ENCODE data around the gene CCDC148. TPM values are rescaled to one million over a fixed set of nuclear protein-coding genes. Genes with fewer than 3 reads are reported as not detected.

CCDC148 gene
- total and polyA plus RNA-seq, 4 donors: 0.02 to 0.42 (median 0.31) TPM

DNA sequence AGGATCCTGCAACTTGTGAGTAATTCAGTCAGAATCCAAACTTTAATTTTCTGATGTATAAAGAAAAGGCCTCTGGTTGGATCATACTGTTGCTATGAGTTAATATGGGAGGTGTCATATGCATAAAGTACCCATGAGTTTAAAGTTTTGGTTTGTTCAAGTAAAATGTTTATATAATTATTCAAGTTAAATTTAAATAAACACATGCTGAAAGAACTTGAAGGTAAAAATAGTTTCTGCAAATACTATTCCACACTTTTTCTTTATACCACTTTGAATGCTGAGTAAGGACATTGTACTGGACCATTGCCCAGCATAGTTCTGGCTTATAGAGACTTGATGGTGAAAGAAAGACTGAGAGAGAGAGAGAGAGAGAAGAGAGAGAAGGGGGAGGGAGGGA lies 30.9 kb upstream of the CCDC148 start:
- DNase-seq (ENCODE audit: low spot score): no peak

GRCh38 chr2:158486970-158487325 lies 30.4 kb upstream of the CCDC148 start:
- Histone ChIP-seq H3K4me1 (ENCODE audit: control insufficient read depth in 4 of 4, insufficient read depth in 4 of 4, low read length in 3 of 4) (peaks cover 0 to 5% (median 1%) of the 10 kb centered on the region in 4 donors), H3K4me3 (ENCODE audit: low read depth in 1 of 3, low read length in 3 of 3) (no peak overlapping the region), H3K27me3 (ENCODE audit: control insufficient read depth in 4 of 4, insufficient read depth in 4 of 4, low read length in 3 of 4) (no peaks in the 10 kb centered on the region), H3K9ac (ENCODE audit: low read depth in 1 of 2, low read length in 2 of 2) (no peak overlapping the region), H3K9me3 (ENCODE audit: control insufficient read depth in 4 of 4, low read length in 3 of 4) (no peaks in the 10 kb centered on the region), H3K27ac (ENCODE audit: low read depth in 1 of 2, low read length in 2 of 2) (no peak overlapping the region), H3K36me3 (ENCODE audit: control insufficient read depth in 4 of 4, insufficient read depth in 3 of 4, low read depth in 1 of 4, low read length in 3 of 4) (no peaks in the 10 kb centered on the region)
- no peak for DNase-seq (ENCODE audit: low spot score)
- 83% methylated on average over 5 of the region's 5 CpGs for WGBS
- TF ChIP-seq RAD21 (IDR thresholded peaks at IDR 0.05) (no peak), SP1 (IDR thresholded peaks at IDR 0.05) (no peak), HNF4A (conservative IDR thresholded peaks at IDR 0.05) (no peak)

More for the DNA sequence above, 30.9 kb upstream of the CCDC148 start:
- Histone ChIP-seq H3K27me3 (ENCODE audit: control insufficient read depth in 4 of 4, insufficient read depth in 4 of 4, low read length in 3 of 4) (no peaks in the 10 kb centered on the region), H3K36me3 (ENCODE audit: control insufficient read depth in 4 of 4, insufficient read depth in 3 of 4, low read depth in 1 of 4, low read length in 3 of 4) (no peaks in the 10 kb centered on the region), H3K9ac (ENCODE audit: low read depth in 1 of 2, low read length in 2 of 2) (no peak overlapping the region), H3K27ac (ENCODE audit: low read depth in 1 of 2, low read length in 2 of 2) (no peak overlapping the region), H3K4me3 (ENCODE audit: low read depth in 1 of 3, low read length in 3 of 3) (no peak overlapping the region), H3K9me3 (ENCODE audit: control insufficient read depth in 4 of 4, low read length in 3 of 4) (no peaks in the 10 kb centered on the region), H3K4me1 (ENCODE audit: control insufficient read depth in 4 of 4, insufficient read depth in 4 of 4, low read length in 3 of 4) (peaks cover 0 to 5% (median 1%) of the 10 kb centered on the region in 4 donors)
- TF ChIP-seq RAD21 (IDR thresholded peaks at IDR 0.05) (peak in 1 of 2 donors; percentile 19), ATF3 (IDR thresholded peaks at IDR 0.05) (no peak), YY1 (IDR thresholded peaks at IDR 0.05) (no peak)

DNA sequence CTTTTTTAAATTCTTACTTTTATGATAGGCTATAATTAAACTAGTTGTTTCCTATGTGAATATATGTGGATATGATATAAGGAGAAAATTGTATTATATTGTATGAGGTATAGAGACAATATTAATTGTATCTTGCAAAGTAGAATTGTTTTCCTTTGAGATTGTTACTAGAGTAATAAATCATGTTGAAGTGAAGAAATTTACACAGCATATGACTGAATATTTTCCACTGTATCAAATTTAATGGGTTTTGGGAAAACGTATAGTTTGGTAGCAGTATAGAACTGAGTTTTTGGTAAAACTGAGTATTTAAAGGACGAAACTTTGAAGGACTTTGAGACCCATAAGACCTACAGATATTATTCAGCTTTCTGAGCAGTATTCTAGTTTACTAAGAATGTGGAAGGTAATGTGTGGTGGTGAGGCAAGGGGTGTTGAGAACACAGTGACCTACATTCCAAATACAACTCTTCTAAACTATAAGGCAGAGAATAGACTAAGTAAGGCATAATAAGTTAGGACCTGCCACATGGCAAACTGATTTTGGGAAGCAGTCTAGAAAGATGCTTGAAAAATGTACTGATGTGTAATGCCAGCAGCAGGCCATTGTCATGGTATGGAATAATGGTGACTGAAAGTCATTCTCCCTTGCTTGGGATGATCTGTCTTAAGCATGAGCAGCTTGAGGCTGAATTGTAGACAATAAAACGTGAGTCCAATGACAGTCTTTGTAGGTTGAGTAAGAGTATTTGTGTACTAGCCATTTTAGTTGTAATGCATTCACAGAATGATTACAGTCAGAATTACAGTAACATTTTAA lies 29.8 kb upstream of the CCDC148 start:
- TF ChIP-seq, protein P1, sequence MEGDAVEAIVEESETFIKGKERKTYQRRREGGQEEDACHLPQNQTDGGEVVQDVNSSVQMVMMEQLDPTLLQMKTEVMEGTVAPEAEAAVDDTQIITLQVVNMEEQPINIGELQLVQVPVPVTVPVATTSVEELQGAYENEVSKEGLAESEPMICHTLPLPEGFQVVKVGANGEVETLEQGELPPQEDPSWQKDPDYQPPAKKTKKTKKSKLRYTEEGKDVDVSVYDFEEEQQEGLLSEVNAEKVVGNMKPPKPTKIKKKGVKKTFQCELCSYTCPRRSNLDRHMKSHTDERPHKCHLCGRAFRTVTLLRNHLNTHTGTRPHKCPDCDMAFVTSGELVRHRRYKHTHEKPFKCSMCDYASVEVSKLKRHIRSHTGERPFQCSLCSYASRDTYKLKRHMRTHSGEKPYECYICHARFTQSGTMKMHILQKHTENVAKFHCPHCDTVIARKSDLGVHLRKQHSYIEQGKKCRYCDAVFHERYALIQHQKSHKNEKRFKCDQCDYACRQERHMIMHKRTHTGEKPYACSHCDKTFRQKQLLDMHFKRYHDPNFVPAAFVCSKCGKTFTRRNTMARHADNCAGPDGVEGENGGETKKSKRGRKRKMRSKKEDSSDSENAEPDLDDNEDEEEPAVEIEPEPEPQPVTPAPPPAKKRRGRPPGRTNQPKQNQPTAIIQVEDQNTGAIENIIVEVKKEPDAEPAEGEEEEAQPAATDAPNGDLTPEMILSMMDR (IDR thresholded peaks at IDR 0.05; ENCODE audit: low read depth, low read length, missing input control): no peak
- TF ChIP-seq ZBTB33 (IDR thresholded peaks at IDR 0.05) (no peak), SP1 (IDR thresholded peaks at IDR 0.05) (no peak), RXRA (IDR thresholded peaks at IDR 0.05) (no peak), MAX (IDR thresholded peaks at IDR 0.05) (no peak), HNF4G (IDR thresholded peaks at IDR 0.05) (no peak), NR2F2 (IDR thresholded peaks at IDR 0.05) (no peak), YY1 (IDR thresholded peaks at IDR 0.05) (no peak), RAD21 (IDR thresholded peaks at IDR 0.05) (no peak), TAF1 (conservative IDR thresholded peaks at IDR 0.05) (no peak)
- H3K4me3 ChIP-seq (ENCODE audit: low read depth in 1 of 3, low read length in 3 of 3): no peak overlapping the region
- 87% methylated on average over 3 of the region's 3 CpGs for WGBS
- H3K27me3 ChIP-seq (ENCODE audit: control insufficient read depth in 4 of 4, insufficient read depth in 4 of 4, low read length in 3 of 4): no peaks in the 10 kb centered on the region
- no peak overlapping the region for H3K27ac ChIP-seq (ENCODE audit: low read depth in 1 of 2, low read length in 2 of 2)
- no peak overlapping the region for H3K9ac ChIP-seq (ENCODE audit: low read depth in 1 of 2, low read length in 2 of 2)
- no peaks in the 10 kb centered on the region for H3K36me3 ChIP-seq (ENCODE audit: control insufficient read depth in 4 of 4, insufficient read depth in 3 of 4, low read depth in 1 of 4, low read length in 3 of 4)
- no peak for DNase-seq (ENCODE audit: low spot score)
- peaks cover 0 to 5% (median 1%) of the 10 kb centered on the region in 4 donors for H3K4me1 ChIP-seq (ENCODE audit: control insufficient read depth in 4 of 4, insufficient read depth in 4 of 4, low read length in 3 of 4)
- H3K9me3 ChIP-seq (ENCODE audit: control insufficient read depth in 4 of 4, low read length in 3 of 4): no peaks in the 10 kb centered on the region
